IPS-18a (cell line): ENCODE measurements around the gene ZBED1.
"Not testable (repeated sequence)": the region's sequence is repeated elsewhere in the genome, so short reads cannot be mapped to it uniquely, and the experiment has no call there.

Source experiments
- H3K27ac ChIP-seq: one replicate; pipeline ENCODE4 v1.5.1; 2013; ENCODE audit warnings: low read length
- H3K27me3 ChIP-seq: one replicate; pipeline ENCODE4 v1.6.1; 2013; ENCODE audit warnings: mild to moderate bottlenecking, low read length; ENCODE audit not compliant: control insufficient read depth, insufficient read depth
- H3K36me3 ChIP-seq: one replicate; pipeline ENCODE4 v1.6.1; 2013; ENCODE audit warnings: low read depth, low read length; ENCODE audit not compliant: control insufficient read depth
- H3K4me1 ChIP-seq: one replicate; pipeline ENCODE4 v1.6.1; 2013; ENCODE audit warnings: low read depth, low read length; ENCODE audit not compliant: control insufficient read depth
- H3K4me3 ChIP-seq: one replicate; pipeline ENCODE4 v1.5.1; 2013; ENCODE audit warnings: low read length
- H3K9ac ChIP-seq: one replicate; pipeline ENCODE4 v1.6.1; 2013; ENCODE audit warnings: mild to moderate bottlenecking, low read length, moderate library complexity
- H3K9me3 ChIP-seq: one replicate; pipeline ENCODE4 v1.6.1; 2013; ENCODE audit warnings: low read depth, low read length; ENCODE audit not compliant: control insufficient read depth

ZBED1 gene

DNA sequence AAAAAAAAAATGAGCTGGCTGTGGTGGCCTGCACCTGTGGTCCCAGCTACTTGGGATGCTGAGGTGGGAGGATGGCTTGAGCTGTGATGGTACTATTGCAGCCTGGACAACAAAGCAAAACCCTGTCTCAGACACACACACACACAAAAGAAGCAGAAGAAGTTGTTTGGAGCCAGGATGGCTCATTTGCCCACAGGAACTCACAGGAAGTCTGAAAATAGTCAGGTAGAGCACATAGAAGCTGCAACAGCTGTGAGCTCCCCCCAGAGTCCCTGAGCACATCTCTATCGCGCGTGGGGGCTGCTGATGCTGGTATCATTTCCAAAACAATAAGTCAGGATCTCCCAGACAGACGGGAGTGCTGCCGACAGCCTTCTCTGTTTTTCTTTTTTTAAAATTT is 13.4 kb upstream of the ZBED1 start:
- peaks cover 3% of the 10 kb centered on the region for H3K4me1 ChIP-seq
- H3K27ac ChIP-seq, result no peak overlapping the region
- H3K4me3 ChIP-seq, result no peak overlapping the region
- no peaks in the 10 kb centered on the region for H3K27me3 ChIP-seq
- H3K9ac ChIP-seq, result no peak overlapping the region
- no peaks in the 10 kb centered on the region for H3K36me3 ChIP-seq
- no peaks in the 10 kb centered on the region for H3K9me3 ChIP-seq

DNA sequence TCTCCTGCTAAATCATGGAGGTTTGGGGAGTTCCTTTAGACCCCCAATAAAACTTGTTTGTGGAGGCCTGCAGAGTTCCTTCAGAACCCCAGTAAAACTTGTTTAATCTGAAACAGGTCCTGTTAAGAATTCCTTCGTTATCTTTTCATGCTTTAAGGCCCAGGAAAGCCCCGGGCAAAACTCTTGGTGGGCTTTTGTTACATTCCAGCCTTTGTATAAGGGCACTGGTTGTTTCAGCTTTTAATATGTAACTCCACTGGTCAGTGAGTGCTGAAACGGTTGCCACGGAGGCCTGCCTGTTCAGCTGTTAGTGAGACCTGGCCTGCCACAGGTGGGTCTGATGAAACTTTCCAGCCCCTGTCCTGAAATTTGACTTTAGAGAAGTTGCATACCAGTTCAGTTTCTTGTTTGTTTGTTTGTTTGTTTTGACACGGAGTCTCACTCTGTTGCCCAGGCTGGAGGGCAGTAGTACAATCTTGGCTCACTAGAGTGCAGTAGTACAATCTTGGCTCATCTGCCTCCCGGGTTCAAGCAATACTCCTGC is 12.4 kb upstream of the ZBED1 start:
- Histone ChIP-seq H3K36me3 (no peaks in the 10 kb centered on the region), H3K27ac (no peak overlapping the region), H3K4me3 (no peak overlapping the region), H3K9me3 (no peaks in the 10 kb centered on the region), H3K27me3 (no peaks in the 10 kb centered on the region), H3K9ac (no peak overlapping the region), H3K4me1 (peaks cover 3% of the 10 kb centered on the region)

DNA sequence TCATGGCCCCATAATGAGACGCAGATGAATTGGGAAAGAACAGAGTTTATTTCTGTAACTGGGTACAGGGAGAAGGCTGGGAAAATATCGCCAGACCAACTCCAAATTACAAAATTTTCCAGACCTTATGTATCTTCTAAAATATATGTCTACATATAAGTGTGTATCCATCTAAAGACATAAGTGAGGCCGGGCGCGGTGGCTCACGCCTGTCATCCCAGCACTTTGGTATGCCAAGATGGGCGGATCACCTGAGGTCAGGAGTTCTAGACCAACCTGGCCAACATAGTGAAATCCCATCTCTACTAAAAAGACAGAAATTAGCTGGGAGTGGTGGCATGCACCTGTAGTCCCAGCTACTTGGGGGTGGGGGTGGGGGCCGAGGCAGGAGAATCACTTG is 11.7 kb upstream of the ZBED1 start:
- H3K4me3 ChIP-seq, result no peak overlapping the region
- no peaks in the 10 kb centered on the region for H3K27me3 ChIP-seq
- H3K4me1 ChIP-seq, result peaks cover 3% of the 10 kb centered on the region
- H3K27ac ChIP-seq, result no peak overlapping the region
- no peak overlapping the region for H3K9ac ChIP-seq
- H3K9me3 ChIP-seq, result no peaks in the 10 kb centered on the region
- H3K36me3 ChIP-seq, result no peaks in the 10 kb centered on the region

GRCh38 chrX:2511326-2511725 is 10.6 kb upstream of the ZBED1 start:
- no peak overlapping the region for H3K9ac ChIP-seq
- no peaks in the 10 kb centered on the region for H3K27me3 ChIP-seq
- H3K36me3 ChIP-seq, result no peaks in the 10 kb centered on the region
- no peak overlapping the region for H3K4me3 ChIP-seq
- no peak overlapping the region for H3K27ac ChIP-seq
- no peaks in the 10 kb centered on the region for H3K9me3 ChIP-seq
- peaks cover 3% of the 10 kb centered on the region for H3K4me1 ChIP-seq

GRCh38 chrX:2508648-2509335 is 8.0 kb upstream of the ZBED1 start:
- Histone ChIP-seq H3K27ac (no peak overlapping the region), H3K9ac (no peak overlapping the region), H3K4me1 (peaks cover 3% of the 10 kb centered on the region), H3K4me3 (no peak overlapping the region), H3K9me3 (no peaks in the 10 kb centered on the region), H3K27me3 (no peaks in the 10 kb centered on the region), H3K36me3 (no peaks in the 10 kb centered on the region)

- no peaks in the 10 kb centered on the region for H3K36me3 ChIP-seq
- no peaks in the 10 kb centered on the region for H3K9me3 ChIP-seq
- H3K9ac ChIP-seq, result no peak overlapping the region
- H3K27ac ChIP-seq, result no peak overlapping the region
- no peaks in the 10 kb centered on the region for H3K27me3 ChIP-seq
- H3K4me3 ChIP-seq, result no peak overlapping the region
- H3K4me1 ChIP-seq, result no peaks in the 10 kb centered on the region
Observed at GRCh38 chrX:2507904-2508627, 7.3 kb upstream of the ZBED1 start.

GRCh38 chrX:2507196-2507595 is 6.4 kb upstream of the ZBED1 start:
- Histone ChIP-seq H3K4me3 (no peak overlapping the region), H3K27ac (no peak overlapping the region), H3K27me3 (no peaks in the 10 kb centered on the region), H3K9me3 (no peaks in the 10 kb centered on the region), H3K36me3 (no peaks in the 10 kb centered on the region), H3K9ac (no peak overlapping the region), H3K4me1 (no peaks in the 10 kb centered on the region)

GRCh38 chrX:2505341-2505740 is 4.6 kb upstream of the ZBED1 start:
- not testable (repeated sequence) for H3K9me3 ChIP-seq, H3K4me3 ChIP-seq, H3K36me3 ChIP-seq, H3K4me1 ChIP-seq, H3K27me3 ChIP-seq, H3K27ac ChIP-seq, H3K9ac ChIP-seq

GRCh38 chrX:2504706-2505332 is 4.0 kb upstream of the ZBED1 start:
- no peaks in the 10 kb centered on the region for H3K36me3 ChIP-seq
- no peaks in the 10 kb centered on the region for H3K4me1 ChIP-seq
- no peak overlapping the region for H3K27ac ChIP-seq
- no peaks in the 10 kb centered on the region for H3K27me3 ChIP-seq
- H3K4me3 ChIP-seq, result no peak overlapping the region
- no peaks in the 10 kb centered on the region for H3K9me3 ChIP-seq
- H3K9ac ChIP-seq, result no peak overlapping the region

DNA sequence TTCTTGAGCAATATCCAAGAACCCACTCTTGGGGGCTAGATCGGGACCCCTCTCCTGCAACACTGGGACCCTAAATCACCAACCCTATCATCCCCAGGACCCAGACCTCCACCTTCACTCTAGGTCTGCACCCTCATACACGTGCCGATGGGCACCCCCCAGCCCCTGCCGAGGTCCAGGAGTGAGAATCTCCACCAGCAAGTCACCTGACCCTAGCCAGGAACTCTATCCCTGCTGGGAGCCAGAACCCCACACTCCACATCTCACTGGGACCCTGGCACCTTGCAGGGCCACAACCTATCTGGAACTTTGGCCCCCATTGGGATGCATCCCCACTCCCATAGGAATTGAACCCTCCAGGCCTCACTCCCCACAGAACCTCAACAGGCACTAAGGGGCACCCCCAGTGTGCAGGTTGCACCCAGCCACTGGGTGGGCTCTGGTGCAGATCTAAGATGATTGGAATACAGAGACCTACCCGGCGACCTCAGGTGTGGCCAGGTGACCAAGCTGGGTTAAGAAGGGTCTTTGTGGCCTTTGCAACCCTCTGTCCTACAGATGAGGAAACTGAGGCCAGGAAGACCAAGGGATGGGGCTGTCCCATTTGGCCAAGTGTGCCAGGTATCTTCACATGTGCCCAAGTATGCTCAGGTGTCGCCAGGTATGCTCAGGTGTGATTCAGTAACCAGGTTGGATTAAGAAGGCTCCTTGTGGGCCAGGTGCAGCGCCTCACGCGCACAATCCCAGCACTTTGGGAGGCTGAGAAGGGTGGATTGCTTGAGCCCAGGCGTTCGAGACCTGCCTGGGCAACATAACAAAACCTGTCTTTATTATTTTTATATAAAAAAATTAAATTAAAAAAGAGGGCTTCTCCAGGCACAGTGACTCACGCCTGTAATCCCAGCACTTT is 3.1 kb upstream of the ZBED1 start:
- H3K27me3 ChIP-seq, result no peaks in the 10 kb centered on the region
- H3K9me3 ChIP-seq, result no peaks in the 10 kb centered on the region
- H3K27ac ChIP-seq, result no peak overlapping the region
- no peak overlapping the region for H3K9ac ChIP-seq
- no peak overlapping the region for H3K4me3 ChIP-seq
- no peaks in the 10 kb centered on the region for H3K36me3 ChIP-seq
- H3K4me1 ChIP-seq, result peaks cover 6% of the 10 kb centered on the region
